SU-DHL-6 (cell line): ENCODE data around the gene ALPI.
A peak's percentile ranks its signal among the peaks of the same experiment; 100 is the strongest.
"Not testable (repeated sequence)": the region's sequence is repeated elsewhere in the genome, so short reads cannot be mapped to it uniquely, and the experiment has no call there.

ENCODE experiments used
- H2AFZ ChIP-seq: fragments of 200-600 bp; sonication (generic); 2 replicates; pipeline ENCODE4 v1.6.1; 2014; ENCODE audit warnings: low read depth, mild to moderate bottlenecking, moderate library complexity, mixed read lengths, antibody characterized with exemption, low read length; ENCODE audit not compliant: severe bottlenecking
- H3F3A ChIP-seq: fragments of 200-600 bp; shearing (Covaris generic); 2 replicates; pipeline ENCODE4 v1.6.0; 2016; ENCODE audit warnings: antibody characterized with exemption, mild to moderate bottlenecking; ENCODE audit not compliant: insufficient read depth
- H3K27ac ChIP-seq: fragments of 200-600 bp; sonication (generic); 2 replicates; pipeline ENCODE4 v1.5.1; 2016; ENCODE audit warnings: low read depth, mild to moderate bottlenecking, low read length, moderate library complexity, mixed read lengths
- H3K27me3 ChIP-seq: fragments of 200-600 bp; sonication (generic), shearing (Covaris generic); 2 replicates; pipeline ENCODE4 v1.6.0; 2014; ENCODE audit warnings: mild to moderate bottlenecking, low read length
- H3K36me3 ChIP-seq: fragments of 200-600 bp; sonication (generic); 2 replicates; pipeline ENCODE4 v1.6.1; 2014; ENCODE audit warnings: mild to moderate bottlenecking, low read length, mixed read lengths
- H3K4me2 ChIP-seq: fragments of 300-600, 200-600 bp; shearing (Covaris generic), sonication (generic); 2 replicates; pipeline ENCODE4 v1.6.0; 2014; ENCODE audit warnings: low read length, low read depth, mild to moderate bottlenecking; ENCODE audit not compliant: poor library complexity, severe bottlenecking
- H3K4me3 ChIP-seq: fragments of 200-600 bp; sonication (generic); 2 replicates; pipeline ENCODE4 v1.5.1; 2014; ENCODE audit warnings: antibody characterized with exemption, low read length, mild to moderate bottlenecking, mixed read lengths; ENCODE audit not compliant: insufficient read depth, poor library complexity, severe bottlenecking
- H3K79me2 ChIP-seq: fragments of 200-600 bp; sonication (generic); 2 replicates; pipeline ENCODE4 v1.6.1; 2014; ENCODE audit warnings: mild to moderate bottlenecking, low read length, moderate library complexity; ENCODE audit not compliant: insufficient read depth
- H3K9ac ChIP-seq: fragments of 200-600 bp; sonication (generic); 2 replicates; pipeline ENCODE4 v1.7.0; 2014; ENCODE audit warnings: mild to moderate bottlenecking, low read length
- H3K9me2 ChIP-seq: fragments of 200-600 bp; sonication (generic); replicated peaks from 2 replicates; pipeline ENCODE4 v1.6.1; 2014; ENCODE audit warnings: low read length; ENCODE audit not compliant: insufficient read depth
- H3K9me3 ChIP-seq: fragments of 200-600 bp; sonication (generic); 2 replicates; pipeline ENCODE4 v1.6.1; 2014; ENCODE audit warnings: low read length, mixed read lengths; ENCODE audit not compliant: insufficient read depth
- H4K20me1 ChIP-seq: fragments of 200-600 bp; sonication (generic); 2 replicates; pipeline ENCODE4 v1.6.1; 2014; ENCODE audit warnings: low read depth, mild to moderate bottlenecking, antibody characterized with exemption, low read length, moderate library complexity, mixed read lengths
- CTCF ChIP-seq: fragments of 200-600 bp; sonication (generic); IDR thresholded peaks from one replicate; pipeline ENCODE4 v1.5.1; 2017; ENCODE audit warnings: antibody characterized with exemption, mild to moderate bottlenecking, low read length, moderate library complexity; ENCODE audit not compliant: insufficient read depth, poor library complexity, severe bottlenecking
- EZH2phosphoT487 ChIP-seq: fragments of 200-600 bp; sonication (generic), shearing (Covaris generic); conservative IDR thresholded peaks from 2 replicates; pipeline ENCODE4 v1.6.1; 2018; ENCODE audit warnings: mild to moderate bottlenecking, antibody characterized with exemption, low read length, moderate library complexity, mixed read lengths

The ALPI gene

GRCh38 chr2:232438951-232439757 lies 16.8 kb upstream of the ALPI start:
- Histone ChIP-seq H3F3A (no peaks in the 10 kb centered on the region), H3K4me3 (no peak overlapping the region), H3K36me3 (no peaks in the 10 kb centered on the region), H3K9ac (no peak overlapping the region), H3K79me2 (no peaks in the 10 kb centered on the region), H3K9me2 (no peaks in the 10 kb centered on the region), H3K4me2 (no peak overlapping the region), H3K27me3 (no peaks in the 10 kb centered on the region), H4K20me1 (no peaks in the 10 kb centered on the region), H3K9me3 (no peaks in the 10 kb centered on the region), H2AFZ (no peak overlapping the region), H3K27ac (no peak overlapping the region)
- TF ChIP-seq CTCF = peak; percentile 23
- no peak for TF ChIP-seq EZH2phosphoT487

- TF ChIP-seq EZH2phosphoT487 = no peak
- TF ChIP-seq CTCF = no peak
- H3F3A ChIP-seq = no peaks in the 10 kb centered on the region
- H3K4me2 ChIP-seq = no peak overlapping the region
- H3K27me3 ChIP-seq = no peaks in the 10 kb centered on the region
- H3K9me2 ChIP-seq = no peaks in the 10 kb centered on the region
- H3K9me3 ChIP-seq = no peaks in the 10 kb centered on the region
- no peak overlapping the region for H3K4me3 ChIP-seq
- H3K27ac ChIP-seq = no peak overlapping the region
- H2AFZ ChIP-seq = no peak overlapping the region
- no peaks in the 10 kb centered on the region for H3K79me2 ChIP-seq
- H3K36me3 ChIP-seq = no peaks in the 10 kb centered on the region
- H4K20me1 ChIP-seq = no peaks in the 10 kb centered on the region
- no peak overlapping the region for H3K9ac ChIP-seq
Measured at GRCh38 chr2:232439758-232440135, 16.2 kb upstream of the ALPI start.

GRCh38 chr2:232440220-232441018 lies 15.5 kb upstream of the ALPI start:
- H2AFZ ChIP-seq, H3K4me2 ChIP-seq, H3K27ac ChIP-seq, H3K36me3 ChIP-seq, H3K79me2 ChIP-seq, H3F3A ChIP-seq, H3K9me3 ChIP-seq, H3K4me3 ChIP-seq, H3K9me2 ChIP-seq, H4K20me1 ChIP-seq, H3K9ac ChIP-seq, H3K27me3 ChIP-seq: not testable (repeated sequence)
- TF ChIP-seq CTCF = peak; percentile 66
